ENCODE measurements around the gene TRIM2.
A peak's percentile ranks its signal among the peaks of the same experiment; 100 is the strongest.

The TRIM2 gene

DNA sequence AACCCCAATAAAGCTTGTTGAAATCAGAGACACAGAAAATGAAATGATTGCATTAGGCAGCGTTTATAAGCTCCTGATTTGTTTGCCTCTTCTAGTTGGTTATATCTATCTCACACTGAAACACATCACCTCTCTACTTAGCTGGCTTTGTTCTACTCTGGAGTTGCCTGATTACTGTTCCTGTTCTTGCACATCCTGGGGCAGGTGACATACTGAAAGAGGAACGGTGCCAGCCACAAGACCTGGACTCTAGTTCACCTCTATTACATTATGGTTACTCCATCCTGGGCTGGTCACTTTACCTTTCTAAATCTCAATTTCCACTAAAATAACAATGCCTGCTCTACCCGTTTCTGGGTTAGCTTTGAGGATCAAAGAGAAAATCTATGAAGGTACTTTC is 47.9 kb downstream of the TRIM2 start:
- DNase-seq = no peak

DNA sequence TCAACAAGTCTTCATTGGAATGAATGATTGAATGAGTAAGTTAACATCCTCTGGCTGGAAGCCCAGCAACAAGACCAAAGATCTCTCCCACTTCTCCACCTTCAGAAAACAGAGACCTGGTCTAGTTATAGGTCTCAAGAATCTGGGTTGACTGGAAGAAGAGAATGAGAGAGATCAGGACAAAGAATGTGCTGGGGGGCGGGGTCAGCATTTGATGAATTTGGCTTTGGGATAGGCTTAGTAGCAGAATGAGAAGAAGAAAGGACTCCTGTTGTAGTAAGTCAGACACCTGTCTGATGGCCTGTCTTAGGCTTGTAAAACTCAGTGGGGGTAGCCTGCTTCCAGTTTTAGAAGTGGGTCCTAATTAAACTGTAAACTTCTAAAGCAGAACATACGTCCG is 51.0 kb downstream of the TRIM2 start:
- DNase-seq = no peak

- DNase-seq = peak; percentile 80
Measured at GRCh38 chr4:153257151-153257620, 52.9 kb downstream of the TRIM2 start.

- DNase-seq = no peak
Measured at GRCh38 chr4:153257991-153258390, 53.7 kb downstream of the TRIM2 start.

DNA sequence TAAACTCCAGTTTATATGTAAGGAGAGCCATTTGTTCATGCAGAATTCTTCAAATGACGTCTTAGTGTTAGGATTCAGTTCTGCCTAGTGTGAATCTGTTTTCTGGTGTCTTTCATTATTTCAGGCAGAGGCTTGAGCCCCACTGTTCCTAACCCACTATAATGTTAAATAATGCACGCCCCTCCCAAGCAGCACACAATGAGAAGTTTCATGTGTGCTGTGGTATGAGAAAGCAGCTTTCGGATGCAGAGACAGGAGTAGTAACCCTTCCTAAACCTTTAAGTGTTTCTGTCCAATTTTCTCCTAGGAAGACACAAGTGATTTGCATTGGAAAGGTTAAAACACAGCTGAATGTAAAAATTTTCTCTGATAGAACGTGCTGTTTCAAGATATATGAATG is 54.5 kb downstream of the TRIM2 start:
- no peak for DNase-seq

DNA sequence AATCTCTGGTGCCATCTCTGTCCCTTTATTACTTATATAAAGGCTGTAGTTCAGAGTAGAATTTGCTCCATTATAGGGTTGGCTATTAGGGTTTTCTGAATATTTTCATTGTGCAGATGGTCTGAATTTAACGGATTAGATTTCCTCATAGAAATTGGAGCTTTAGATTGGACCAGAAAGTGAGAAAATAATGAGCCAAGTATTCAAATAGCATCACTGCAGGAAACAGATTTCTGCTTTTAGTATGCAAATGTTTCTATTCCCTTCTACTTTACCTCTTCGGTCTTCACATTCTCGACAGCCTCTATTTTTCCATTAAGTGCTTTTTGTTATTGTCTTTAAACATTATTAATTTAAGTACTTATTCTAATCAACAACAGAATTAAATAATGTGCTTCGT is 55.4 kb downstream of the TRIM2 start:
- no peak for DNase-seq

GRCh38 chr4:153260132-153260531 is 55.9 kb downstream of the TRIM2 start:
- no peak for DNase-seq

- no peak for DNase-seq
Measured at GRCh38 chr4:153260553-153261300, 56.5 kb downstream of the TRIM2 start.

DNA sequence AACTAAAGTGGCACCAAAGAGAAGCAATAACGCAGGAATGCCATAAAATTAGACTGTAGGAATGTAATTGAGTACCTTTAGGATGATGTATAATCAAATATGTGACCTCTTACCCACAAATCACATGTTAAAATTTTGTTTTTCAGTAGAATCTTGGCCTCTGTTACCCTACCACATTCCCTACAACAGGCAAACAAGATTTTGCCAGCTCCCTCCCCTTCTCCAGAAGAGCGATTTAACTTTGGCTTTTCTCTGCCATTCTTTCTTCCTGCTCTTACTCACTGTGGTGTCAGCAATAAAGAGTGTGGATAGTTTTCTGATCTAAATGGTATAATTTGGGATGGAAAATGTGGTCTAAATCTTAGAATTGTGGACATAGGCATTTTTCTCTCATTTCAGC is 57.2 kb downstream of the TRIM2 start:
- no peak for DNase-seq

DNA sequence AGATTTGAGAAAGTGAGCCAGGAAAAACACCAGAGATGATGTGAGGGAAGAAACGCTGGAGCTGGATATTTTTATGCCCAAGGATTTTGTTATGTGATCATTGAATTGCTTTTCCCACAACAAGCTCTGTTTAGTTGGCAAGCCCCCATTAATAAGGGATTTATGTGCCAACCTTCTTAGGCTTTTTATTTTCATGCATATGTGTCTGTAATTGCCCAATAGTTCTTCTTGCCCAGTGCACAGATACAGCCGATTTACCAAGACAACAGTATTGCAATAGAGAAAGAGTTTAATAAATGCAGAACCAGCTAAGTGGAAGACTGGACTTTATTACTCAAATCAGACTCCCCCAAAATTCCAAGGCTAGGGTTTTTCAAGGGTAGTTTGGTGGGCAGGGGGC is 57.7 kb downstream of the TRIM2 start:
- DNase-seq = no peak

DNA sequence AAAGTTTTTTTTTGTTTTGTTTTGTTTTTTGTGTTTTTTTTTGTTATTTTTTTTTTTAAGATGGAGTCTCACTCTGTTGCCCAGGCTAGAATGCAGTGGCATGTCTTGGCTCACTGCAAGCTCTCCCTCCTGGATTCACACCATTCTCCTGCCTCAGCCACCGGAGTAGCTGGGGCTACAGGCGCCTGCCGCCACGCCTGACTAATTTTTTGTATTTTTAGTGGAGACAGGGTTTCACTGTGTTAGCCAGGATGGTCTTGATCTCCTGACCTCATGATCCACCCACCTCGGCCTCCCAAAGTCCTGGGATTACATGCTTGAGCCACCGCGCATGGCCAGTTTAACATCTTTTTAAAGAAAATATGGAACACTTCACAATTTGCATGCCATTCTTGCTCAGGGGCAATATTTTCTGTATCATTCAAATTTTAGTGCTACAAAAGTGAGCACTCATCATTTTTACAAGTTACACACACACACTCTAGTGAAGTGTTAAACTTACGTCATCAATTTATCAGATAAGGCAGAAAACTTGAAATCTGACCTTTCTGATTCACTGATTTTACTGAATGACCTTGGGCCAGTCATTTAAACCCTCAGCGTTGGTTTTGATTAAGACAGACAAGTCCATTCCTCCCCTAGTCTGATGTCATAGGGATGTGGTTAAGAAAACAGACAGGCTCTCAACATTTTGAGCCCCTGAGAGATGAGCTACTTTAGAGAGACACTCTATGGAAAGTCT is 61.2 kb downstream of the TRIM2 start:
- no peak for DNase-seq

DNA sequence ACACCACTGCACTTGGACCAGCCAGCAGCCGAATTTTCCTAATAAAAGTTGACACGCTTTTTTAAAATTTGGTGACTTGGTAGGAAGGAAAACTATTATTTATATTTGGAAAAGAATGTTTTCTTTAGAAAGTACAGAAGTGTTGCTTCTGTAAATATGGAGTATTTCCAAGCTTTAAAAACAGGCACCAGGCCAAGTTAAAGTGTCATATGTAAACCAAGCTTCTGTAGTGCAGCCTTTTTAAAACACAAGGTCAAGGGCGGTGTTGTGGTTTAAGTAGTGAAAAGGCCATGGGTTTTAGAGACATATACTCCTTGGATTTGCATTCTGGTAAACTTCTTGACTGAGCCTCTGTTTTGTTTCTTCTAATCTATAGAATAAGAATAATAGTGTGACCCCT is 62.7 kb downstream of the TRIM2 start:
- DNase-seq = no peak

DNA sequence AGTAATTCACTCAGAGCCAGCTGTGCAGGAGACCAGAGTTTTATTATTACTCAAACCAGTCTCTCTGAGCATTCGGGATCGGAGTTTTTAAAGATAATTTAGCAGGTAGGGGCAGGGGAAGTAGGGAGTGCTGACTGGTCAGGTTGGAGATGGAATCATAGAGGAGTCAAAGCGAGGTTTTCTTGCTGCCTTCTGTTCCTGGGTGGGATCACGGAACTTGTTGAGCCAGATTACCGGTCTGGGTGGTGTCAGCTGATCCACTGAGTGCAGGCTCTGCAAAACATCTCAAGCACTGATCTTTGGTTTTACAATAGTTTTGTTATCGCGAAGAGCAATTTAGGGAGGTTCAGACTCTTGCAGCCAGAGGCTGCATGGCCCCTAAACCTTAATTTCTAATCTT is 63.6 kb downstream of the TRIM2 start:
- DNase-seq = no peak

GRCh38 chr4:153268295-153268694 is 64.1 kb downstream of the TRIM2 start:
- DNase-seq = no peak

DNA sequence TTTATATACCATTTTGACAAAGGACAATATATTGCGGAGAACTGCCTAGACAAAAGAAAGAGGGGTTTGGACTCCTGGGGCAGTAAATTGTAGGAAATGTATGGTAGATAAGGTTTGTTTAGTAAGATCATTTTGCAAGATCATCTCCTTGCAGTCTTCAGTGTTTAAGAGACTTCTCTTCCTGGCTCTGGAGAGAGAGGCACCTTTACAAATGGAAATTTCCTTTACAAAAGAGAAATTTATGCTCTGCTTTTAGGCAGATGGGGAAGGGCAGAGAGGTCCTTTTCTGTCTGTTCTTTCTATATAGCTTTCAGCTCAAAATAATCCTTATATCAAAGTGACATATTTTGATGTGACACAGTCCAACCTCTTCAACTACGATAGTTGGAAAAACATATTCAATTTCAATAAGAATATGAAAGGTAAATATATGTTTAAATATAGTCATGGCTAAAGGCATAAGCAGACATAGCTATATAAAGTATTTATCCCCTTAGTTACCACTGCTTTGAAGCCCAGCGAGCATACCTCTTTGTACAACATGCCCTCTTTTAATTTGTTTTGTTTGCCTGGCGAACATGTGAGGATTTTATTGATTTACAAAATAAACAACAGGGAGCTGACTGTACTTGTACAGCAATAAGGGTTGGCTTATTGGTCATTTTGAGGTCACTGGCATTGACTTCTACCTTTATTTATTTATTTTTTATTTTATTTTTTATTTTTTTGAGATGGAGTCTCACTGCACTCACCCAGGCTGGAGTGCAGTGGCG is 65.2 kb downstream of the TRIM2 start:
- no peak for DNase-seq

DNA sequence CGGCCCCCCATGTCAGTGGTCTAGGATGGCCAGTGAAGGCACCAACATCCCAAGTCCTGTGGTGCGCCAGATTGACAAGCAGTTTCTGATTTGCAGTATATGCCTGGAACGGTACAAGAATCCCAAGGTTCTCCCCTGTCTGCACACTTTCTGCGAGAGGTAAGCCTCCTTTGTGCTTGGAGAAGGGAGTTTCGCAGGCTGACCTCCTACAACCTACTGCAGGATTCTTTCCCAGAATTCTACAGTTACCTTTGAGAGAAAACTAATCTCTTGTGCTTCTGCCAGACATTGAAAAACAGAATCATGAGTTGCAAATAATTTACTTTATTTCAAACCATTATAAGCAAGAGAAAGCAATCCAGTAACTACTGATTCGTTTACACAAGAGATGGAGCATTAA is 66.1 kb downstream of the TRIM2 start:
- DNase-seq = no peak

- no peak for DNase-seq
Measured at GRCh38 chr4:153271820-153272219, 67.6 kb downstream of the TRIM2 start.

- no peak for DNase-seq
Measured at GRCh38 chr4:153273751-153274150, 69.5 kb downstream of the TRIM2 start.

DNA sequence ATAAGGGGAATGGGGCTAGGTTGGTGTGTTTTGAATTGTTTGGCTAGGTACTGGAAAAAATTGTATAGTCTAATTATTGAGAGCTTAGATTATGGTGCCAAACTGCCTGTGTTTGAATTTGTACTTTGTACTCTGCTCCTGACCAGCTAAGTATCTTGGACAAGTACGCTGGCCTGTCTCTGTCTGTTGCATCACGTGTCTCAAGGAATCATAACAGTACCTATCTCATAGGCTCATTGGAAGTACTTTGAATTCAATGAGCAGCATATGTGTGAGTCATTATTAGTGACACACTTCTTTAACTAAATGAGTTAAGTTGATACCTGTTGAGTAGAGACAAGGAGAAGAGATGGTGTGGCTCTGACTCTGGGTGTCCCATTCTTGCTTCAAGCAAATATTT is 70.7 kb downstream of the TRIM2 start:
- DNase-seq = no peak

DNA sequence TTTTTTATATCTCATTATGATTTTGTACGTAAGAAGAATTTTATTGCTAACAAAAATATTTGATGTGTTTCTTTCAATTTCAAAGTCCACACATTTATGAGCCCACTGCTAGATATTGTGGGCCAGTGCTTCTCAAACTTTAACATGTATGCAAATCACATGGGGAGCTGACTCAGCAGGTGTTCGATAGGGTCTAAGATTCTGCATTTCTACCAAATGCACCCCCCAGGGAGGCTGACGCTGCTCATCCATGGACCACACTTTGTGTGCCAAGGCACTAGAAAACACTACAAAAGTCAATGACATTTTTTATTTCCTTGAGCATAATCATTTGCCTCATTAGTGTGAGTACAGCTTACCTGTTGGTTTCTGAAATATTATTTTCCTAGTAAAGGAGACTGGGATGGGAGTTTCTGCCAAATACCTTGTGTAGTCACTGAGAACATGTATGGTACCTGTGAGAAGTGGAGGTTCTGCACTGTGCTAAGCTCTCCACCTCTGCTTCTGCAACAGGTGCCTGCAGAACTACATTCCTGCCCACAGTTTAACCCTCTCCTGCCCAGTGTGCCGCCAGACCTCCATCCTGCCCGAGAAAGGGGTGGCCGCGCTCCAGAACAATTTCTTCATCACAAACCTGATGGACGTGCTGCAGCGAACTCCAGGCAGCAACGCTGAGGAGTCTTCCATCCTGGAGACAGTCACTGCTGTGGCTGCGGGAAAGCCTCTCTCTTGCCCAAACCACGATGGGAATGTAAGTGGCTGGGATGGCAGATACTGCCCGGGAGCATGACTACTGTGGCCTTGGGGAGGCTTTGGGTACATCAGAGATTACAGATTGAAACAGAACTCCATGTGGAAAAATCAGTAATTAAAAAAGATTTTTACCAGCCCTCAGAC is 71.4 kb downstream of the TRIM2 start:
- DNase-seq = no peak

- DNase-seq = peak; percentile 48
Measured at GRCh38 chr4:153276971-153277370, 72.7 kb downstream of the TRIM2 start.

GRCh38 chr4:153281476-153281875 is 77.2 kb downstream of the TRIM2 start:
- DNase-seq = no peak

GRCh38 chr4:153282023-153282422 is 77.8 kb downstream of the TRIM2 start:
- no peak for DNase-seq
